Lower leg skin (tissue), 3 donors: ENCODE data around the gene GPC6.

Experiments
- POLR2A ChIP-seq, 2 donors: fragments of 450-650 bp; IDR thresholded peaks; one replicate each; pipeline ENCODE4 v1.6.1; 2016 to 2017; ENCODE audit warnings: antibody characterized with exemption in 2 of 2, mild to moderate bottlenecking in 1 of 2, moderate library complexity in 1 of 2
- TF ChIP-seq, protein P1 (sequence below), 3 donors: fragments of 450-650 bp; IDR thresholded peaks; one replicate each; pipeline ENCODE4 v1.5.1; 2016; ENCODE audit warnings: antibody characterized with exemption in 3 of 3, mild to moderate bottlenecking in 3 of 3, moderate library complexity in 2 of 3

DNA sequence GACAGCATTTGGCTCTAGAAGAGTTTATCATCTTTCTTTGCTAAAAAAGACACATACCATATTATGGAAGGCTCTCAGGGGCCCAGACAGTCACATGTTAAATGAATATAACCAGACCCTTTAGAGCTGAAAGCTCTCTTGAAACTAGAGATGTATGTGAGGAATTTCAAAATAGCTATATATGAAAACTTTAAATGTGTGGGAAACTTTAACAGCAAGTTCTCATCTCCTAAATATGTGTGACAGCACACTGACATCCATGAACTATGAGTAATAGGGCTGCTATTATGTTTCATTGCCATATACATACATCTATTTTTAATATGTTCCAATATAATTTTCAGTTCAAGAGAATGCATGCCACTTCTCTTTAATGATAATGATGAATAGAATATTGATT is 509.5 kb downstream of the GPC6 start:
- TF ChIP-seq, protein P1, sequence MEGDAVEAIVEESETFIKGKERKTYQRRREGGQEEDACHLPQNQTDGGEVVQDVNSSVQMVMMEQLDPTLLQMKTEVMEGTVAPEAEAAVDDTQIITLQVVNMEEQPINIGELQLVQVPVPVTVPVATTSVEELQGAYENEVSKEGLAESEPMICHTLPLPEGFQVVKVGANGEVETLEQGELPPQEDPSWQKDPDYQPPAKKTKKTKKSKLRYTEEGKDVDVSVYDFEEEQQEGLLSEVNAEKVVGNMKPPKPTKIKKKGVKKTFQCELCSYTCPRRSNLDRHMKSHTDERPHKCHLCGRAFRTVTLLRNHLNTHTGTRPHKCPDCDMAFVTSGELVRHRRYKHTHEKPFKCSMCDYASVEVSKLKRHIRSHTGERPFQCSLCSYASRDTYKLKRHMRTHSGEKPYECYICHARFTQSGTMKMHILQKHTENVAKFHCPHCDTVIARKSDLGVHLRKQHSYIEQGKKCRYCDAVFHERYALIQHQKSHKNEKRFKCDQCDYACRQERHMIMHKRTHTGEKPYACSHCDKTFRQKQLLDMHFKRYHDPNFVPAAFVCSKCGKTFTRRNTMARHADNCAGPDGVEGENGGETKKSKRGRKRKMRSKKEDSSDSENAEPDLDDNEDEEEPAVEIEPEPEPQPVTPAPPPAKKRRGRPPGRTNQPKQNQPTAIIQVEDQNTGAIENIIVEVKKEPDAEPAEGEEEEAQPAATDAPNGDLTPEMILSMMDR (IDR thresholded peaks at IDR 0.05), result no peak
- no peak for TF ChIP-seq POLR2A (IDR thresholded peaks at IDR 0.05)
